ENCODE data around the gene BLOC1S6. TPM values are rescaled to one million over a fixed set of nuclear protein-coding genes. Genes with fewer than 3 reads are reported as not detected.

The BLOC1S6 gene
- total and polyA plus RNA-seq, 2 of the 13 experiments (the other 11 are each of a cell fraction or from before 2014, with no cell fraction given) = 11.8 to 44.3 TPM

- peak; percentile 74 for TF ChIP-seq PAXIP1 (CRISPR knock-in tag; conservative IDR thresholded peaks at IDR 0.05)
- TF ChIP-seq ZMYM4 (CRISPR knock-in tag; IDR thresholded peaks at IDR 0.05) = peak; percentile 45; the same call in 1 of the 2 replicates
- no peak for TF ChIP-seq ESRRA (CRISPR knock-in tag; IDR thresholded peaks at IDR 0.05; ENCODE audit: low read depth)
- no peak for TF ChIP-seq AGO1 (IDR thresholded peaks at IDR 0.05; ENCODE audit: low read depth, low read length, poor library complexity, severe bottlenecking)
- no peak for TF ChIP-seq TOE1 (CRISPR knock-in tag; IDR thresholded peaks at IDR 0.05)
- peak; percentile 96 for TF ChIP-seq ZNF644 (CRISPR knock-in tag; IDR thresholded peaks at IDR 0.05; ENCODE audit: low read depth)
- no peak for TF ChIP-seq ZNF460 (CRISPR knock-in tag; IDR thresholded peaks at IDR 0.05; ENCODE audit: borderline replicate concordance)
- no peak for TF ChIP-seq ZNF329 (CRISPR knock-in tag; IDR thresholded peaks at IDR 0.05; ENCODE audit: low read depth)
- TF ChIP-seq MIXL1 (CRISPR knock-in tag; IDR thresholded peaks at IDR 0.05) = no peak
- TF ChIP-seq, protein P1, sequence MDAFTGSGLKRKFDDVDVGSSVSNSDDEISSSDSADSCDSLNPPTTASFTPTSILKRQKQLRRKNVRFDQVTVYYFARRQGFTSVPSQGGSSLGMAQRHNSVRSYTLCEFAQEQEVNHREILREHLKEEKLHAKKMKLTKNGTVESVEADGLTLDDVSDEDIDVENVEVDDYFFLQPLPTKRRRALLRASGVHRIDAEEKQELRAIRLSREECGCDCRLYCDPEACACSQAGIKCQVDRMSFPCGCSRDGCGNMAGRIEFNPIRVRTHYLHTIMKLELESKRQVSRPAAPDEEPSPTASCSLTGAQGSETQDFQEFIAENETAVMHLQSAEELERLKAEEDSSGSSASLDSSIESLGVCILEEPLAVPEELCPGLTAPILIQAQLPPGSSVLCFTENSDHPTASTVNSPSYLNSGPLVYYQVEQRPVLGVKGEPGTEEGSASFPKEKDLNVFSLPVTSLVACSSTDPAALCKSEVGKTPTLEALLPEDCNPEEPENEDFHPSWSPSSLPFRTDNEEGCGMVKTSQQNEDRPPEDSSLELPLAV (CRISPR knock-in tag; conservative IDR thresholded peaks at IDR 0.05; ENCODE audit: low read depth) = no peak
- 0 out of 2 replicates have a peak, but pooled peaks have one; percentile 30 for TF ChIP-seq KLF6 (CRISPR knock-in tag; IDR thresholded peaks at IDR 0.05)
- TF ChIP-seq SIX4 (CRISPR knock-in tag; IDR thresholded peaks at IDR 0.05) = no peak
- TF ChIP-seq NFKBIZ (CRISPR knock-in tag; IDR thresholded peaks at IDR 0.05) = no peak
- no peak for TF ChIP-seq ZNF619 (CRISPR knock-in tag; IDR thresholded peaks at IDR 0.05)
- TF ChIP-seq TSC22D2 (CRISPR knock-in tag; IDR thresholded peaks at IDR 0.05; ENCODE audit: borderline replicate concordance) = no peak
- TF ChIP-seq ZNF710 (CRISPR knock-in tag; IDR thresholded peaks at IDR 0.05; ENCODE audit: borderline replicate concordance) = no peak
- no peak for TF ChIP-seq PBX3 (CRISPR knock-in tag; IDR thresholded peaks at IDR 0.05; ENCODE audit: borderline replicate concordance)
- TF ChIP-seq ZNF547 (CRISPR knock-in tag; IDR thresholded peaks at IDR 0.05) = no peak
- no peak for TF ChIP-seq ZNF772 (CRISPR knock-in tag; IDR thresholded peaks at IDR 0.05)
Observed at GRCh38 chr15:45641374-45641781, 54.2 kb downstream of the BLOC1S6 start (continued).

Measured in HepG2 (cell line).